ENCODE results near the gene P2RX6. TPM values are rescaled to one million over a fixed set of nuclear protein-coding genes. Genes with fewer than 3 reads are reported as not detected.

Gene P2RX6
- total RNA-seq, 1 donor from 2014 or later = 0.45 TPM

- H3K27ac Mint-ChIP-seq (ENCODE audit: unreplicated experiment) = no peak overlapping the region
- no peaks in the 10 kb centered on the region for H3K27me3 Mint-ChIP-seq (ENCODE audit: low read depth, unreplicated experiment)
- Histone ChIP-seq H2AFZ (ENCODE audit: low read depth, low read length) (no peak overlapping the region), H3K36me3 (ENCODE audit: insufficient read depth, low read length) (peaks cover 3% of the 10 kb centered on the region), H3K4me2 (ENCODE audit: low read length) (no peak overlapping the region), H3K27me3 (ENCODE audit: insufficient read depth, low read length) (no peaks in the 10 kb centered on the region), H4K20me1 (ENCODE audit: insufficient read depth, low read length) (peaks cover 18% of the 10 kb centered on the region), H3K4me3 (ENCODE audit: insufficient read depth, low read depth, low read length) (no peak overlapping the region), H3K79me2 (ENCODE audit: insufficient read depth, low read length) (no peaks in the 10 kb centered on the region), H3K9ac (ENCODE audit: low read length) (no peak overlapping the region), H3K4me1 (ENCODE audit: insufficient read depth, low read length) (peaks cover 6% of the 10 kb centered on the region), H3K9me3 (ENCODE audit: insufficient read depth, low read depth, low read length) (no peaks in the 10 kb centered on the region), H3K27ac (ENCODE audit: low read depth, low read length) (no peak overlapping the region)
- H3K36me3 Mint-ChIP-seq (ENCODE audit: low read depth, unreplicated experiment) = peaks cover 11% of the 10 kb centered on the region
- H3K9me3 Mint-ChIP-seq (ENCODE audit: unreplicated experiment) = no peaks in the 10 kb centered on the region
- TF ChIP-seq CTCF (IDR thresholded peaks at IDR 0.05; ENCODE audit: insufficient read depth, low read depth, low read length) (no peak), EZH2 (IDR thresholded peaks at IDR 0.05; ENCODE audit: insufficient read depth, low read length) (no peak)
- FAIRE-seq (no peak), DNase-seq (ENCODE audit: low read depth) (peak; percentile 50)
- no peaks in the 10 kb centered on the region for H3K4me1 Mint-ChIP-seq (ENCODE audit: low read depth, unreplicated experiment)
- H3K4me3 Mint-ChIP-seq (ENCODE audit: unreplicated experiment) = no peak overlapping the region
Observed at GRCh38 chr22:20989323-20990138, 25.4 kb upstream of the P2RX6 start.

GRCh38 chr22:20990184-20991180, 24.5 kb upstream of the P2RX6 start:
- no peaks in the 10 kb centered on the region for H3K27me3 ChIP-seq (ENCODE audit: insufficient read depth, low read length)
- Mint-ChIP-seq H3K9me3 (ENCODE audit: unreplicated experiment) (no peaks in the 10 kb centered on the region), H3K36me3 (ENCODE audit: low read depth, unreplicated experiment) (peaks cover 9% of the 10 kb centered on the region), H3K27ac (ENCODE audit: unreplicated experiment) (no peak overlapping the region), H3K4me3 (ENCODE audit: unreplicated experiment) (no peak overlapping the region), H3K27me3 (ENCODE audit: low read depth, unreplicated experiment) (no peaks in the 10 kb centered on the region), H3K4me1 (ENCODE audit: low read depth, unreplicated experiment) (no peaks in the 10 kb centered on the region)
- H3K79me2 ChIP-seq (ENCODE audit: insufficient read depth, low read length) = no peaks in the 10 kb centered on the region
- DNase-seq (ENCODE audit: low read depth) (peak; percentile 11), FAIRE-seq (no peak)
- no peak overlapping the region for H3K4me3 ChIP-seq (ENCODE audit: insufficient read depth, low read depth, low read length)
- H3K9ac ChIP-seq (ENCODE audit: low read length) = no peak overlapping the region
- TF ChIP-seq EZH2 (IDR thresholded peaks at IDR 0.05; ENCODE audit: insufficient read depth, low read length) (no peak), CTCF (IDR thresholded peaks at IDR 0.05; ENCODE audit: insufficient read depth, low read depth, low read length) (no peak)
- peaks cover under 1% of the 10 kb centered on the region for H3K36me3 ChIP-seq (ENCODE audit: insufficient read depth, low read length)
- H4K20me1 ChIP-seq (ENCODE audit: insufficient read depth, low read length) = peaks cover 18% of the 10 kb centered on the region
- no peak overlapping the region for H2AFZ ChIP-seq (ENCODE audit: low read depth, low read length)
- no peak overlapping the region for H3K27ac ChIP-seq (ENCODE audit: low read depth, low read length)
- no peaks in the 10 kb centered on the region for H3K9me3 ChIP-seq (ENCODE audit: insufficient read depth, low read depth, low read length)
- no peak overlapping the region for H3K4me2 ChIP-seq (ENCODE audit: low read length)
- peaks cover 6% of the 10 kb centered on the region for H3K4me1 ChIP-seq (ENCODE audit: insufficient read depth, low read length)

All from astrocyte (in vitro differentiated cells and primary cell).